Activated naive CD8-positive, alpha-beta T cell treated with anti-CD3 and anti-CD28 coated beads for 36 hours (primary cell): Measurements from ENCODE around the gene RNF34. TPM values are rescaled to one million over a fixed set of nuclear protein-coding genes. Genes with fewer than 3 reads are reported as not detected.

ENCODE experiments used
- DNase-seq: peaks from one replicate; pipeline ENCODE4 v3.0.0; 2021
- H3K27ac Mint-ChIP-seq: one replicate; pipeline ENCODE4 v1.8.0; 2022; ENCODE audit warnings: mild to moderate bottlenecking, moderate library complexity, mixed read lengths
- H3K27me3 Mint-ChIP-seq: one replicate; pipeline ENCODE4 v1.8.0; 2022; ENCODE audit warnings: mild to moderate bottlenecking, mixed read lengths
- H3K36me3 Mint-ChIP-seq: one replicate; pipeline ENCODE4 v1.8.0; 2021; ENCODE audit warnings: mild to moderate bottlenecking, mixed read lengths
- H3K4me1 Mint-ChIP-seq: one replicate; pipeline ENCODE4 v1.8.0; 2021; ENCODE audit warnings: mixed read lengths
- H3K4me3 Mint-ChIP-seq: one replicate; pipeline ENCODE4 v1.8.0; 2022; ENCODE audit warnings: mild to moderate bottlenecking, moderate library complexity, mixed read lengths
- H3K9me3 Mint-ChIP-seq: one replicate; pipeline ENCODE4 v1.8.0; 2022; ENCODE audit warnings: mixed read lengths
- total RNA-seq, 2 experiments: library from RNA; stranded (reverse); gene quantifications; one replicate each; pipeline ENCODE4 v1.2.3, GENCODE V29; 2021

Gene RNF34
- total RNA-seq, 2 experiments from 2014 or later: 60.2 to 63.9 TPM

GRCh38 chr12:121442028-121442948 lies 42.4 kb downstream of the RNF34 start:
- Mint-ChIP-seq H3K4me3 (no peak overlapping the region), H3K9me3 (no peaks in the 10 kb centered on the region), H3K27me3 (no peaks in the 10 kb centered on the region), H3K4me1 (peaks cover 3% of the 10 kb centered on the region), H3K27ac (no peak overlapping the region), H3K36me3 (peaks cover 25% of the 10 kb centered on the region)
- no peak for DNase-seq

- Mint-ChIP-seq H3K27me3 (no peaks in the 10 kb centered on the region), H3K4me3 (no peak overlapping the region), H3K4me1 (peaks cover 3% of the 10 kb centered on the region), H3K27ac (peak overlapping the region; percentile 34), H3K36me3 (peaks cover 15% of the 10 kb centered on the region), H3K9me3 (no peaks in the 10 kb centered on the region)
- DNase-seq: peak; percentile 68
Observed at GRCh38 chr12:121443193-121443870, 43.4 kb downstream of the RNF34 start.

GRCh38 chr12:121443911-121444841 lies 44.3 kb downstream of the RNF34 start:
- Mint-ChIP-seq H3K4me3 (no peak overlapping the region), H3K36me3 (peaks cover 15% of the 10 kb centered on the region), H3K9me3 (no peaks in the 10 kb centered on the region), H3K27ac (peak overlapping the region; percentile 28), H3K4me1 (peaks cover 4% of the 10 kb centered on the region), H3K27me3 (no peaks in the 10 kb centered on the region)
- DNase-seq: no peak

DNA sequence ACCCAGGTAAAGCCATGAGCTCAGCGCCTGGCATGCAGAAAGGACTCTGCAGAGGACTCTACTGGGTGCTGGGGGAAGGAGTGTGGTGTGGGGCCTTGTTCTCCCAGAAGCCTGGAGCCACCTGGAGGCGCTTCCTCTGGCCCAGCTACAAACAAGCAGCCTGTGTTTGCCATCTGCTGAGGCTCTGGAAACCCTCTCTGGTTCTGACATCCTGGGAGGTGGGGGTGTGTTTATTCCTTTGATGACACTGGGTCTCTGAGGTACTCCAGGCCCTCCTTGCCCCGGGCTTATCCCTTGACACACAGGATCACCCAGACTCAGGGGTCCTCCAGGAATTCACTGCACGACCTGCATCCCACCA lies 44.9 kb downstream of the RNF34 start:
- H3K27ac Mint-ChIP-seq: no peak overlapping the region
- H3K4me1 Mint-ChIP-seq: peaks cover 6% of the 10 kb centered on the region
- peaks cover 10% of the 10 kb centered on the region for H3K36me3 Mint-ChIP-seq
- DNase-seq: no peak
- no peaks in the 10 kb centered on the region for H3K27me3 Mint-ChIP-seq
- H3K9me3 Mint-ChIP-seq: no peaks in the 10 kb centered on the region
- no peak overlapping the region for H3K4me3 Mint-ChIP-seq

DNA sequence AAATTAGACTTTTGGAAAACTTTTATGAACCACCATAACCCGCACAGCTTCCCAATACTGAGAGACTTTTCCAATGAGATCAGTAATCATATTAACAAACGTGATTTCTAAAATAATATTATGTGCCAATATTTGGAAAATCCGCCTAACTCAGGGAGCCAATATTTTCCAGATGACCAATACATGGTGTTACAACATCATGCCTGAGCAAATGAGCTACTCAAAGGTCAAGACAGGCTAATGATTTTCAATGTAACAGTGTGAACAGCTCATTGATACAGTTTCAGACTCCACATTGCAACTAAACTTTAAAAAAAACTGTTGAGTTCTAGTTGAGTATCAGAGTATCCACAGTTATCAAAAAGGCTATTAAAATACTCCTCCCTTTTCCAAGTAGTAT lies 46.8 kb downstream of the RNF34 start:
- H3K27me3 Mint-ChIP-seq: no peaks in the 10 kb centered on the region
- no peak for DNase-seq
- H3K4me1 Mint-ChIP-seq: peaks cover 6% of the 10 kb centered on the region
- H3K9me3 Mint-ChIP-seq: no peaks in the 10 kb centered on the region
- H3K27ac Mint-ChIP-seq: no peak overlapping the region
- peaks cover 13% of the 10 kb centered on the region for H3K36me3 Mint-ChIP-seq
- no peak overlapping the region for H3K4me3 Mint-ChIP-seq

DNA sequence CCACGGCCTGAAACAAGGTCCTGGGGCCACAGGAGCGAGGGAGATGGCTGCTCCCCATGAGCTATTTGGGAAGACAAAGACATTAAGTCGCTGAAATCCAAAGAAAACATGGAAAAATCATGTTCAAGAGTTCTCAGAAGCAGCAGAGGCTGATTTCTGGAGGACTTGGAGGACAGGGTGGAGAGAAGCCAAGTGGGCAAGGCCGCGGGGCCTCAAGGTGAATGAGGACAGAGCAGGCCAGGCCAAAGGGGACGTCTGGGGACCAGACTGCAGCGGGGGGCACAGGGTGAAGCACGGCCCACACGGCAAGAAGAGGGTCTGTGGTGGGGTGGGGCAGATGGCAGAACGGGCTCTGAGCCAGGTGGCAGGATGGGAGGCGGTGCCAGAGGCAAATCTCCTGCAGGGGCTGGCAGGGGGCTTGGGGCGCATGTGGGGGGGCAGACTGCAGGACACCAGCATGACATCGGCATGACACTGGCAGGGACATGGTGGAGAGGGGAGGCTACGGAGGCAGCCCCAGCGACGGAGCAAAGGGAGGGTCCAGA lies 48.9 kb downstream of the RNF34 start:
- no peak overlapping the region for H3K4me3 Mint-ChIP-seq
- no peaks in the 10 kb centered on the region for H3K9me3 Mint-ChIP-seq
- no peak for DNase-seq
- H3K27me3 Mint-ChIP-seq: no peaks in the 10 kb centered on the region
- H3K36me3 Mint-ChIP-seq: peaks cover 11% of the 10 kb centered on the region
- no peak overlapping the region for H3K27ac Mint-ChIP-seq
- H3K4me1 Mint-ChIP-seq: peaks cover 6% of the 10 kb centered on the region

- Mint-ChIP-seq H3K9me3 (no peaks in the 10 kb centered on the region), H3K36me3 (peaks cover 11% of the 10 kb centered on the region), H3K27ac (peak overlapping the region; percentile 54), H3K4me3 (no peak overlapping the region), H3K4me1 (peaks cover 18% of the 10 kb centered on the region), H3K27me3 (no peaks in the 10 kb centered on the region)
- peak; percentile 22 for DNase-seq
Observed at GRCh38 chr12:121451961-121452339, 52.0 kb downstream of the RNF34 start.

DNA sequence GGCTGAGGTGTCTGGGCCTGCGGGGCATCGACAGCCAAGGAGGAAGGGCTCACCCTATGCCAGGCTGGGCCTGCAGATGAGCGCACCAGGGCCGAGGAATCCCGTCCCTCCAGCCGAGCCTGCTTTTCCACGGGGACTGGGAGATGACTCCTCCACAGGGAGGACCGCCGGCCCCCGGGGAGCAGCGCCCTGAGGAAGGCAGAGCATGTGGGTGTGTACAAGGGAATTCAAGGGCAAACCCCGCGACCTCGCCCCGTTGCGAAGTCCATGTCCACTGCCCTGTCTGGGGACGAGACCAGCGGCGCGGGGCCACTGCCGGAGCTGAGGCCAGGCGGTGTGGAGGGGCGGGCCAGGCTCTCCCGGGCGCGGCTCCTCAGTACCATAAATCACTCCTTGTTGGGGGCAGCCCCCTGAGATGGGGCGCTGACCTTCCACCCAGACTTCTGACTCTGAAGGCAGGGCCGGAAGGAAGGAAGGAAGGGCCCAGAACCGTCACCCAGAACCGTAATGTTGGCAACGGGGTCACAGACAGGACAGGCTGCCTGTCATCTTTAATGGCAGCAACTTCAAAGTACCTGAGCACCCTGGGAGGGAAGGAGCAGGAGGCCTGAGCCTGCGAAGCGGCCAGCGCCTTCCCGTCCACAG lies 52.5 kb downstream of the RNF34 start:
- H3K4me1 Mint-ChIP-seq: peaks cover 18% of the 10 kb centered on the region
- no peaks in the 10 kb centered on the region for H3K27me3 Mint-ChIP-seq
- H3K36me3 Mint-ChIP-seq: peaks cover 14% of the 10 kb centered on the region
- no peak overlapping the region for H3K27ac Mint-ChIP-seq
- DNase-seq: no peak
- no peaks in the 10 kb centered on the region for H3K9me3 Mint-ChIP-seq
- no peak overlapping the region for H3K4me3 Mint-ChIP-seq

DNA sequence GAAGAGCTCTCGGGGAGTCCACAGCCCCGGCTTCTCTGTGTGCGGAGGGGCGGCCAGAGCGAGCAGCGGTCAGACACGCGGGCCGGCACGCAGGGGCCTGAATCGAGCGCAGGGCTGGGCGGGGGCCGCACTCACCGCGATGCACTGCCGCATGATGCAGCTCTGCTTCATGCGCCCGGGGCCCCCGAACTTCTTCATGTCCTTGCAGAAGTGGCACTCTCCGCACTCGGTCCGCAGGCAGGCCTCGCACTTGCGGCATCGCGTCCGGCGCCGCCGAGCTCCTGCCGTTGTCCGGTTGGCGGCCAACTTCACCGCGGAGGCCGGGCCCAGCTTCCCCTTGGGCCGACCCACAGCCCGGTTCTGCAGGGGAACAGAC lies 53.1 kb downstream of the RNF34 start:
- Mint-ChIP-seq H3K9me3 (no peaks in the 10 kb centered on the region), H3K27ac (no peak overlapping the region), H3K4me3 (no peak overlapping the region), H3K36me3 (peaks cover 18% of the 10 kb centered on the region), H3K27me3 (no peaks in the 10 kb centered on the region), H3K4me1 (peaks cover 21% of the 10 kb centered on the region)
- no peak for DNase-seq

DNA sequence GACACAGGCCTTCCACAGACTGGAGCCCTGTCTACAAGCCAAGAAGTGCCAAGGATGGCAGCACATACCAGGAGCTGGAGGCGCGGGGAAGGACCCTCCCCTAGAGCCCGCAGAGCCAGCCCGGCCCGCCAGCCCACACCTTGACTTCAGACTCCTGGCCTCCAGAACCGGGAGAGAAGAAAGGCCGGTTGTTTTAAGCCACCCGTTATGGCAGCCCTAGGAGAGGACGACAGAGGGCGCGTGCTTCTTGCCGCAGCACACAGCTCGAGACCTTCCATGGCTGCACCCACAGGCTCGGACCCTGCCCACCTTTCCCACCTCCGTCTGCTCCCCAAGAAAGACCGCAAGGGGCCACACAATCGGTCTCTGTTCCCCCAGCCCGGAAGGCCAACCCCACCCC lies 53.7 kb downstream of the RNF34 start:
- H3K27me3 Mint-ChIP-seq: no peaks in the 10 kb centered on the region
- no peak overlapping the region for H3K27ac Mint-ChIP-seq
- peaks cover 22% of the 10 kb centered on the region for H3K4me1 Mint-ChIP-seq
- no peak overlapping the region for H3K4me3 Mint-ChIP-seq
- DNase-seq: no peak
- peaks cover 18% of the 10 kb centered on the region for H3K36me3 Mint-ChIP-seq
- no peaks in the 10 kb centered on the region for H3K9me3 Mint-ChIP-seq

- Mint-ChIP-seq H3K4me1 (peaks cover 23% of the 10 kb centered on the region), H3K9me3 (no peaks in the 10 kb centered on the region), H3K4me3 (no peak overlapping the region), H3K36me3 (peaks cover 15% of the 10 kb centered on the region), H3K27ac (no peak overlapping the region), H3K27me3 (no peaks in the 10 kb centered on the region)
- no peak for DNase-seq
Observed at GRCh38 chr12:121454921-121455320, 55.0 kb downstream of the RNF34 start.

GRCh38 chr12:121455766-121456420 lies 56.0 kb downstream of the RNF34 start:
- no peak for DNase-seq
- no peaks in the 10 kb centered on the region for H3K9me3 Mint-ChIP-seq
- no peaks in the 10 kb centered on the region for H3K27me3 Mint-ChIP-seq
- H3K27ac Mint-ChIP-seq: no peak overlapping the region
- H3K36me3 Mint-ChIP-seq: peaks cover 12% of the 10 kb centered on the region
- peaks cover 32% of the 10 kb centered on the region for H3K4me1 Mint-ChIP-seq
- H3K4me3 Mint-ChIP-seq: no peak overlapping the region

DNA sequence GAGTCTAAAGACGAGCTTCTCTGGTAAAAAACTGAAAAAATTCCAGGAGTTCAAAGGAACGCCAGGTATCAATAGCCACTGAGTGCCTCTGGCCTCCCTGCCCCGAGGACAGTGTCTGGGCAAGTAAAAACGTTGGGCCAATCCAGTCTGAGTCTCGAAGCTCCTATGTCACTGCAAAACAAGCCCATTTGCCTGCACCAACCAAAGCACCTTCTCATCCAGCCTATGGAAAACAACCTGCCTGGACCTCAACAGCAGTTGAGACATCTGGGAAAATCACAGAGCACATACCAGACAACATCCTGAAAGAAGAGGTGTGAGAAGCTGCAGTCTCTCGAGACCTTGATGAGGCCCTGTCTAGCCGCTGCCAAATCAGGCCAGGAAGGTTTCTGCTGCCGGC lies 56.6 kb downstream of the RNF34 start:
- peaks cover 39% of the 10 kb centered on the region for H3K4me1 Mint-ChIP-seq
- no peak for DNase-seq
- H3K27ac Mint-ChIP-seq: no peak overlapping the region
- no peak overlapping the region for H3K4me3 Mint-ChIP-seq
- no peaks in the 10 kb centered on the region for H3K27me3 Mint-ChIP-seq
- H3K36me3 Mint-ChIP-seq: peaks cover 12% of the 10 kb centered on the region
- H3K9me3 Mint-ChIP-seq: no peaks in the 10 kb centered on the region

- Mint-ChIP-seq H3K4me3 (no peak overlapping the region), H3K9me3 (no peaks in the 10 kb centered on the region), H3K27ac (peak overlapping the region; percentile 81), H3K36me3 (peaks cover 21% of the 10 kb centered on the region), H3K4me1 (peaks cover 48% of the 10 kb centered on the region), H3K27me3 (no peaks in the 10 kb centered on the region)
- no peak for DNase-seq
Observed at GRCh38 chr12:121461048-121461447, 61.1 kb downstream of the RNF34 start.
